IMR-90 (cell line): ENCODE data around the gene FOXQ1. TPM values are rescaled to one million over a fixed set of nuclear protein-coding genes. Genes with fewer than 3 reads are reported as not detected.

Source experiments
- ATAC-seq: fragments of 200-7000 bp; cut with Tn5 transposase; 2 replicates; pipeline ENCODE4 v1.9.1; 2020; ENCODE audit warnings: low read depth, mild to moderate bottlenecking, moderate library complexity
- BruUV-seq: library from RNA; stranded (reverse); fragments of 400-500 nt; replicated peaks from 2 replicates; lab custom pipeline; 2021; lab: Mats Ljungman, UMichigan
- CTCF ChIA-PET: fragments of 300-600 bp; formaldehyde crosslinking; extraction: SDS; loops from one replicate; lab custom pipeline; 2021; ENCODE audit warnings: antibody characterized with exemption; lab: Yijun Ruan, JAX
- POLR2A ChIA-PET: fragments of 300-600 bp; sonication (Branson Sonifier 250); formaldehyde crosslinking; loops from one replicate; lab custom pipeline; 2022; ENCODE audit warnings: antibody characterized with exemption; ENCODE audit not compliant: unreplicated experiment; lab: Charles Lee
- DNase-seq: peaks from one replicate; pipeline ENCODE4 v3.0.0; 2013
- H2AFZ ChIP-seq: replicated peaks from 2 replicates; pipeline ENCODE3; 2013; ENCODE audit warnings: low read length, mild to moderate bottlenecking; ENCODE audit not compliant: poor library complexity
- H2AK5ac ChIP-seq: 2 replicates; pipeline ENCODE4 v1.6.1; 2013; ENCODE audit warnings: low read depth, low read length, inconsistent platforms
- H2AK9ac ChIP-seq: replicated peaks from 2 replicates; pipeline ENCODE3; 2013; ENCODE audit warnings: mild to moderate bottlenecking, low read depth, low read length, moderate library complexity; ENCODE audit not compliant: poor library complexity
- H2BK120ac ChIP-seq: 2 replicates; pipeline ENCODE4 v1.6.1; 2013; ENCODE audit warnings: low read depth, low read length, inconsistent platforms
- H2BK15ac ChIP-seq: 3 replicates; pipeline ENCODE4 v1.6.1; 2013; ENCODE audit warnings: low read depth, low read length, inconsistent platforms
- H2BK20ac ChIP-seq: 2 replicates; pipeline ENCODE4 v1.6.1; 2013; ENCODE audit warnings: low read depth, mild to moderate bottlenecking, inconsistent platforms, low read length, moderate library complexity
- H2BK5ac ChIP-seq: 2 replicates; pipeline ENCODE4 v1.6.1; 2013; ENCODE audit warnings: mild to moderate bottlenecking, low read depth, low read length, inconsistent platforms; ENCODE audit not compliant: poor library complexity, severe bottlenecking
- H3K14ac ChIP-seq: replicated peaks from 2 replicates; pipeline ENCODE4 v1.6.1; 2013; ENCODE audit warnings: low read depth, low read length, inconsistent platforms
- H3K18ac ChIP-seq: 2 replicates; pipeline ENCODE4 v1.6.1; 2013; ENCODE audit warnings: low read depth, low read length, control low read depth
- H3K23ac ChIP-seq: 2 replicates; pipeline ENCODE4 v1.6.1; 2013; ENCODE audit warnings: low read depth, low read length, inconsistent platforms
- H3K27ac ChIP-seq: 2 replicates; pipeline ENCODE4 v1.5.1; 2013; ENCODE audit warnings: mild to moderate bottlenecking, control low read depth, low read length; ENCODE audit not compliant: insufficient read depth
- H3K27me3 ChIP-seq: 2 replicates; pipeline ENCODE4 v1.6.1; 2013; ENCODE audit warnings: low read length; ENCODE audit not compliant: control insufficient read depth, insufficient read depth
- H3K36me3 ChIP-seq: 2 replicates; pipeline ENCODE4 v1.6.1; 2013; ENCODE audit warnings: low read length, mixed read lengths; ENCODE audit not compliant: control insufficient read depth, insufficient read depth
- H3K4ac ChIP-seq: 2 replicates; pipeline ENCODE4 v1.6.1; 2013; ENCODE audit warnings: low read depth, low read length, inconsistent platforms
- H3K4me1 ChIP-seq: 2 replicates; pipeline ENCODE4 v1.6.1; 2013; ENCODE audit warnings: low read length, mixed read lengths; ENCODE audit not compliant: control insufficient read depth, insufficient read depth
- H3K4me2 ChIP-seq: 2 replicates; pipeline ENCODE4 v1.6.1; 2013; ENCODE audit warnings: low read depth, mild to moderate bottlenecking, control low read depth, low read length, moderate library complexity
- H3K4me3 ChIP-seq: 2 replicates; pipeline ENCODE4 v1.5.1; 2013; ENCODE audit warnings: low read depth, mild to moderate bottlenecking, control low read depth, low read length, moderate library complexity; ENCODE audit not compliant: insufficient read depth
- H3K56ac ChIP-seq: 2 replicates; pipeline ENCODE4 v1.6.1; 2013; ENCODE audit warnings: low read length, inconsistent platforms; ENCODE audit not compliant: insufficient read depth; ENCODE audit errors: extremely low read depth
- H3K79me1 ChIP-seq, 2 experiments: 2 replicates each; pipeline ENCODE4 v1.6.1; 2013; ENCODE audit warnings: low read length in 2 of 2, inconsistent platforms in 1 of 2, low read depth in 1 of 2
- H3K9ac ChIP-seq: 2 replicates; pipeline ENCODE4 v1.6.1; 2013; ENCODE audit warnings: low read depth, low read length, control low read depth
- H3K9me1 ChIP-seq: 2 replicates; pipeline ENCODE4 v1.6.1; 2013; ENCODE audit warnings: low read length, inconsistent platforms; ENCODE audit not compliant: insufficient read depth
- H3K9me3 ChIP-seq: 2 replicates; pipeline ENCODE4 v1.6.1; 2013; ENCODE audit warnings: low read length; ENCODE audit not compliant: control insufficient read depth, insufficient read depth
- H4K20me1 ChIP-seq: 2 replicates; pipeline ENCODE4 v1.6.1; 2013; ENCODE audit warnings: low read length, inconsistent platforms; ENCODE audit not compliant: insufficient read depth
- H4K5ac ChIP-seq: 2 replicates; pipeline ENCODE4 v1.6.1; 2013; ENCODE audit warnings: mild to moderate bottlenecking, low read depth, low read length, control low read depth
- H4K8ac ChIP-seq, 2 experiments: 2 replicates each; pipeline ENCODE4 v1.6.1; 2013; ENCODE audit warnings: low read depth in 2 of 2, low read length in 2 of 2, control low read depth in 1 of 2, inconsistent platforms in 1 of 2
- H4K91ac ChIP-seq: 2 replicates; pipeline ENCODE4 v1.6.1; 2013; ENCODE audit warnings: low read depth, low read length, inconsistent platforms; ENCODE audit not compliant: insufficient read depth
- BHLHE40 ChIP-seq: fragments of 150-350 bp; IDR thresholded peaks from 2 replicates; pipeline ENCODE4 v1.6.1; 2016; ENCODE audit warnings: mild to moderate bottlenecking, low read depth, low read length
- CEBPB ChIP-seq: IDR thresholded peaks from 2 replicates; pipeline ENCODE4 v1.6.1; 2012; ENCODE audit warnings: low read depth, low read length, improper control_type of control experiment
- CHD1 ChIP-seq: IDR thresholded peaks from 2 replicates; pipeline ENCODE4 v1.6.1; 2012; ENCODE audit warnings: low read depth, low read length, improper control_type of control experiment
- CTCF ChIP-seq: conservative IDR thresholded peaks from 2 replicates; pipeline ENCODE4 v1.5.1; 2012; ENCODE audit warnings: mild to moderate bottlenecking, low read depth, low read length, improper control_type of control experiment
- ELK1 ChIP-seq: fragments of 150-350 bp; IDR thresholded peaks from 2 replicates; pipeline ENCODE4 v1.6.1; 2016; ENCODE audit warnings: low read depth, mild to moderate bottlenecking, low read length, moderate library complexity, borderline replicate concordance
- FOS ChIP-seq: fragments of 150-350 bp; IDR thresholded peaks from 2 replicates; pipeline ENCODE4 v1.6.1; 2016; ENCODE audit warnings: low read depth, low read length
- MAFK ChIP-seq: IDR thresholded peaks from 2 replicates; pipeline ENCODE4 v1.6.1; 2012; ENCODE audit warnings: low read depth, low read length, improper control_type of control experiment
- MAZ ChIP-seq: IDR thresholded peaks from 2 replicates; pipeline ENCODE4 v1.6.1; 2012; ENCODE audit warnings: low read depth, mild to moderate bottlenecking, low read length, improper control_type of control experiment, moderate library complexity, borderline replicate concordance
- MXI1 ChIP-seq: IDR thresholded peaks from 2 replicates; pipeline ENCODE4 v1.6.1; 2012; ENCODE audit warnings: low read depth, mild to moderate bottlenecking, low read length, moderate library complexity, borderline replicate concordance
- NFE2L2 ChIP-seq: fragments of 150-350 bp; IDR thresholded peaks from 2 replicates; pipeline ENCODE4 v1.6.1; 2016; ENCODE audit warnings: low read depth, mild to moderate bottlenecking, low read length
- POLR2A ChIP-seq: IDR thresholded peaks from 2 replicates; pipeline ENCODE4 v1.6.1; 2012; ENCODE audit warnings: mild to moderate bottlenecking, low read depth, low read length
- RAD21 ChIP-seq: IDR thresholded peaks from 2 replicates; pipeline ENCODE4 v1.6.1; 2012; ENCODE audit warnings: low read length, improper control_type of control experiment
- RCOR1 ChIP-seq: IDR thresholded peaks from 2 replicates; pipeline ENCODE4 v1.6.1; 2012; ENCODE audit warnings: mild to moderate bottlenecking, low read length, improper control_type of control experiment; ENCODE audit not compliant: insufficient replicate concordance
- RFX5 ChIP-seq: IDR thresholded peaks from 2 replicates; pipeline ENCODE4 v1.8.0; 2012; ENCODE audit warnings: low read depth, mild to moderate bottlenecking, low read length, moderate library complexity
- SMC3 ChIP-seq: fragments of 150-350 bp; IDR thresholded peaks from 2 replicates; pipeline ENCODE4 v1.6.1; 2016; ENCODE audit warnings: low read depth, mild to moderate bottlenecking, antibody characterized with exemption, low read length, moderate library complexity
- USF2 ChIP-seq: fragments of 150-350 bp; IDR thresholded peaks from 2 replicates; pipeline ENCODE4 v1.6.1; 2017; ENCODE audit warnings: mild to moderate bottlenecking, antibody characterized with exemption, low read length, low read depth
- WGBS, 2 experiments: methylation state at CpG; one replicate each; pipeline versions ENCODE4 v1.1.5 to v1.1.7; 2013; ENCODE audit warnings: missing lambda C conversion rate in 2 of 2; ENCODE audit not compliant: insufficient read length in 1 of 2; ENCODE audit errors: extremely low coverage in 2 of 2; 5-methylcytosine and 5-hydroxymethylcytosine counted together
- dilution Hi-C: fragments of 300-500 bp; cut with HindIII; formaldehyde crosslinking; loops from one replicate; pipeline ENCODE4 v1.14.3; 2018; ENCODE audit warnings: low sequenced_read_pairs; ENCODE audit not compliant: unreplicated experiment
- in situ Hi-C: fragments of 300-500 bp; cut with MboI; formaldehyde crosslinking; loops from 3 replicates; pipeline ENCODE4 v1.14.3; 2019; ENCODE audit warnings: low sequenced_read_pairs, inconsistent platforms, mixed read lengths
- intact Hi-C: fragments of 100-400 bp; cut with micrococcal nuclease; formaldehyde crosslinking; loops from 2 replicates; pipeline ENCODE4 v1.10.0; 2022
- polyA plus RNA-seq, 3 experiments: library from polyadenylated mRNA; depleted of rRNA; stranded (reverse); fragments of >200 nt; gene quantifications; 2 replicates each; pipeline ENCODE4 v1.2.3, GENCODE V29; 2012; ENCODE audit warnings: low replicate concordance in 1 of 3
- total RNA-seq: library from RNA; depleted of rRNA; stranded (reverse); fragments of >200 nt; gene quantifications from 2 replicates; pipeline ENCODE4 v1.2.3, GENCODE V29; 2012

The FOXQ1 gene
- total and polyA plus RNA-seq, 2 of the 4 experiments (the other 2 are of a cell fraction): not detected

- intact Hi-C loops: no loop called here
- POLR2A ChIA-PET: no interaction called here
- BruUV-seq: no TSS peak
- peaks cover 7% of the 10 kb centered on the region for H3K4me1 ChIP-seq
- no peak overlapping the region for H4K5ac ChIP-seq
- no peaks in the 10 kb centered on the region for H3K27me3 ChIP-seq
- no peak overlapping the region for H3K4me3 ChIP-seq
- no peak overlapping the region for H2BK20ac ChIP-seq
- H3K9ac ChIP-seq: no peak overlapping the region
- H3K4ac ChIP-seq: no peak overlapping the region
- 0 out of 2 replicates have a peak, but pooled peaks cover 4% of the 10 kb centered on the region for H3K9me1 ChIP-seq
- H3K4me2 ChIP-seq: no peak overlapping the region
- H3K23ac ChIP-seq: no peak overlapping the region
- no peak overlapping the region for H2BK5ac ChIP-seq
- H4K20me1 ChIP-seq: no peaks in the 10 kb centered on the region
- no peak overlapping the region for H4K8ac ChIP-seq
- H3K14ac ChIP-seq: no peak overlapping the region
- in situ Hi-C loops: no loop called here
- no peak overlapping the region for H2AK5ac ChIP-seq
- H2AK9ac ChIP-seq: no peak overlapping the region
- H3K18ac ChIP-seq: no peak overlapping the region
- dilution Hi-C loops: no loop called here
- CTCF ChIA-PET: no interaction called here
- no peak overlapping the region for H2BK15ac ChIP-seq
- no peak overlapping the region for H2AFZ ChIP-seq
- TF ChIP-seq MAZ (no peak), RCOR1 (no peak), CEBPB (no peak), BHLHE40 (no peak), CTCF (no peak), ELK1 (no peak), RAD21 (no peak), POLR2A (no peak), CHD1 (no peak), SMC3 (no peak), USF2 (no peak), FOS (no peak), MAFK (no peak), RFX5 (no peak), NFE2L2 (no peak), MXI1 (no peak)
- ATAC-seq (no peak), DNase-seq (no peak)
- no peak overlapping the region for H3K56ac ChIP-seq
- no CpG with 5 or more reads among the region's 1 CpG for WGBS, 2 experiments
- H3K36me3 ChIP-seq: no peaks in the 10 kb centered on the region
- no peak overlapping the region for H3K27ac ChIP-seq
- no peak overlapping the region for H2BK120ac ChIP-seq
- H4K91ac ChIP-seq: no peak overlapping the region
- H3K9me3 ChIP-seq: peaks cover 6% of the 10 kb centered on the region; the same call in 1 of the 2 replicates
- H3K79me1 ChIP-seq: no peaks in the 10 kb centered on the region
Observed at GRCh38 chr6:1349655-1350054, 37.8 kb downstream of the FOXQ1 start.
